Right ventricle myocardium inferior (tissue), 1 donor: ENCODE measurements around the gene GJC2. TPM values are rescaled to one million over a fixed set of nuclear protein-coding genes. Genes with fewer than 3 reads are reported as not detected.

ENCODE experiments used
- ATAC-seq: fragments of 200-7000 bp; cut with Tn5 transposase; one replicate; pipeline ENCODE4 v1.9.1; 2020; ENCODE audit warnings: mild to moderate bottlenecking, moderate library complexity
- DNase-seq: peaks from one replicate; pipeline ENCODE4 v3.0.0; 2021; ENCODE audit errors: missing footprints
- intact Hi-C: fragments of 100-400 bp; cut with DNase I; formaldehyde crosslinking; loops from one replicate; pipeline ENCODE4 v1.11.0; 2022
- total RNA-seq: library from RNA; stranded (reverse); fragmentation: NEBNext Ultra II Directional; extraction: Animal tissue kit (Norgen Biotek cat#: 25700); gene quantifications from one replicate; pipeline ENCODE4 v1.2.1, GENCODE V29; 2021
- donor health status: DM: no; HTN: yes; CAD: no; lungs with severe emphysema.

Gene GJC2
- total RNA-seq, 1 donor from 2014 or later: 1.6 TPM

- ATAC-seq (no peak), DNase-seq (no peak)
- intact Hi-C loops: no loop called here
Observed at GRCh38 chr1:228142155-228142691, 7.5 kb upstream of the GJC2 start.

- no peak for ATAC-seq
- peak; percentile 59 for DNase-seq
- intact Hi-C loops: no loop called here
Observed at GRCh38 chr1:228142701-228143136, 7.0 kb upstream of the GJC2 start.

- intact Hi-C loops: no loop called here
- DNase-seq: no peak
- ATAC-seq: no peak
Observed at GRCh38 chr1:228143480-228144192, 6.1 kb upstream of the GJC2 start.

- no peak for ATAC-seq
- intact Hi-C loops: no loop called here
- peak; percentile 64 for DNase-seq
Observed at GRCh38 chr1:228144193-228144992, 5.3 kb upstream of the GJC2 start.

- ATAC-seq (no peak), DNase-seq (no peak)
- intact Hi-C loops: no loop called here
Observed at GRCh38 chr1:228144993-228145343, 4.8 kb upstream of the GJC2 start.

- ATAC-seq (no peak), DNase-seq (no peak)
- intact Hi-C loops: no loop called here
Observed at GRCh38 chr1:228145463-228146416, 4.0 kb upstream of the GJC2 start.

GRCh38 chr1:228146417-228147150 is 3.1 kb upstream of the GJC2 start:
- ATAC-seq: no peak
- intact Hi-C loops: no loop called here
- DNase-seq: peak; percentile 64

GRCh38 chr1:228147151-228147693 is 2.5 kb upstream of the GJC2 start:
- ATAC-seq (no peak), DNase-seq (no peak)
- intact Hi-C loops: no loop called here

GRCh38 chr1:228147768-228148167 is 2.0 kb upstream of the GJC2 start:
- DNase-seq: no peak
- intact Hi-C loops: no loop called here
- ATAC-seq: no peak

GRCh38 chr1:228148196-228148861 is 1.4 kb upstream of the GJC2 start:
- no peak for ATAC-seq
- DNase-seq: no peak
- intact Hi-C loops: no loop called here

- DNase-seq: no peak
- ATAC-seq: no peak
- intact Hi-C loops: no loop called here
Observed at GRCh38 chr1:228148935-228149405, 760 bp upstream of the GJC2 start.

GRCh38 chr1:228150120-228150460 is 360 bp downstream of the GJC2 start:
- intact Hi-C loops: no loop called here
- DNase-seq: no peak

GRCh38 chr1:228150461-228151179 is 890 bp downstream of the GJC2 start:
- DNase-seq: no peak
- intact Hi-C loops: no loop called here

More at GRCh38 chr1:228150120-228150460, 360 bp downstream of the GJC2 start:
- ATAC-seq: peak; percentile 0

GRCh38 chr1:228151180-228151925 is 1.6 kb downstream of the GJC2 start:
- no peak for DNase-seq
- intact Hi-C loops: no loop called here
- no peak for ATAC-seq

More at GRCh38 chr1:228150461-228151179, 890 bp downstream of the GJC2 start:
- ATAC-seq: peak; percentile 59

GRCh38 chr1:228152097-228152917 is 2.6 kb downstream of the GJC2 start:
- DNase-seq: no peak
- intact Hi-C loops: no loop called here
- ATAC-seq: no peak
